ENCODE data around the gene RAD52. TPM values are rescaled to one million over a fixed set of nuclear protein-coding genes. Genes with fewer than 3 reads are reported as not detected.

Gene RAD52
- total and polyA plus RNA-seq, 4 donors = 3.7 to 14.2 (median 6.7) TPM

GRCh38 chr12:926641-927040 lies 22.9 kb downstream of the RAD52 start (continued):
- TF ChIP-seq, protein P1, sequence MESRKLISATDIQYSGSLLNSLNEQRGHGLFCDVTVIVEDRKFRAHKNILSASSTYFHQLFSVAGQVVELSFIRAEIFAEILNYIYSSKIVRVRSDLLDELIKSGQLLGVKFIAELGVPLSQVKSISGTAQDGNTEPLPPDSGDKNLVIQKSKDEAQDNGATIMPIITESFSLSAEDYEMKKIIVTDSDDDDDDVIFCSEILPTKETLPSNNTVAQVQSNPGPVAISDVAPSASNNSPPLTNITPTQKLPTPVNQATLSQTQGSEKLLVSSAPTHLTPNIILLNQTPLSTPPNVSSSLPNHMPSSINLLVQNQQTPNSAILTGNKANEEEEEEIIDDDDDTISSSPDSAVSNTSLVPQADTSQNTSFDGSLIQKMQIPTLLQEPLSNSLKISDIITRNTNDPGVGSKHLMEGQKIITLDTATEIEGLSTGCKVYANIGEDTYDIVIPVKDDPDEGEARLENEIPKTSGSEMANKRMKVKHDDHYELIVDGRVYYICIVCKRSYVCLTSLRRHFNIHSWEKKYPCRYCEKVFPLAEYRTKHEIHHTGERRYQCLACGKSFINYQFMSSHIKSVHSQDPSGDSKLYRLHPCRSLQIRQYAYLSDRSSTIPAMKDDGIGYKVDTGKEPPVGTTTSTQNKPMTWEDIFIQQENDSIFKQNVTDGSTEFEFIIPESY (IDR thresholded peaks at IDR 0.05) = no peak
- TF ChIP-seq NR2F2 (IDR thresholded peaks at IDR 0.05) = no peak
- TF ChIP-seq FOXA1 (IDR thresholded peaks at IDR 0.05) = no peak
- TF ChIP-seq RXRA (IDR thresholded peaks at IDR 0.05) = no peak
- TF ChIP-seq SP1 (IDR thresholded peaks at IDR 0.05) = no peak
- no peak for TF ChIP-seq RAD21 (IDR thresholded peaks at IDR 0.05)
- TF ChIP-seq, protein P2, sequence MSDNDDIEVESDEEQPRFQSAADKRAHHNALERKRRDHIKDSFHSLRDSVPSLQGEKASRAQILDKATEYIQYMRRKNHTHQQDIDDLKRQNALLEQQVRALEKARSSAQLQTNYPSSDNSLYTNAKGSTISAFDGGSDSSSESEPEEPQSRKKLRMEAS (IDR thresholded peaks at IDR 0.05) = no peak
- TF ChIP-seq HNF4A (conservative IDR thresholded peaks at IDR 0.05) = no peak

GRCh38 chr12:922285-922684 lies 27.2 kb downstream of the RAD52 start:
- Histone ChIP-seq H3K9ac (ENCODE audit: low read depth in 1 of 2, low read length in 2 of 2) (no peak overlapping the region), H3K36me3 (ENCODE audit: control insufficient read depth in 4 of 4, insufficient read depth in 3 of 4, low read depth in 1 of 4, low read length in 3 of 4) (peaks cover 8 to 37% (median 16%) of the 10 kb centered on the region in 4 donors), H3K9me3 (ENCODE audit: control insufficient read depth in 4 of 4, low read length in 3 of 4) (no peaks in the 10 kb centered on the region), H3K27me3 (ENCODE audit: control insufficient read depth in 4 of 4, insufficient read depth in 4 of 4, low read length in 3 of 4) (no peaks in the 10 kb centered on the region), H3K27ac (ENCODE audit: low read depth in 1 of 2, low read length in 2 of 2) (no peak overlapping the region), H3K4me3 (ENCODE audit: low read depth in 1 of 3, low read length in 3 of 3) (no peak overlapping the region), H3K4me1 (ENCODE audit: control insufficient read depth in 4 of 4, insufficient read depth in 4 of 4, low read length in 3 of 4) (no peaks in the 10 kb centered on the region)
- no peak for DNase-seq (ENCODE audit: low spot score)
- WGBS = 90% methylated on average over 2 of the region's 2 CpGs
- no peak for TF ChIP-seq REST (IDR thresholded peaks at IDR 0.05)
- TF ChIP-seq SP1 (IDR thresholded peaks at IDR 0.05) = no peak
- TF ChIP-seq GABPA (IDR thresholded peaks at IDR 0.05 in 1 of 2, conservative IDR thresholded peaks at IDR 0.05 in 1 of 2) = no peak
- TF ChIP-seq CTCF (IDR thresholded peaks at IDR 0.05; ENCODE audit: low read depth, low read length, missing input control) = no peak

DNA sequence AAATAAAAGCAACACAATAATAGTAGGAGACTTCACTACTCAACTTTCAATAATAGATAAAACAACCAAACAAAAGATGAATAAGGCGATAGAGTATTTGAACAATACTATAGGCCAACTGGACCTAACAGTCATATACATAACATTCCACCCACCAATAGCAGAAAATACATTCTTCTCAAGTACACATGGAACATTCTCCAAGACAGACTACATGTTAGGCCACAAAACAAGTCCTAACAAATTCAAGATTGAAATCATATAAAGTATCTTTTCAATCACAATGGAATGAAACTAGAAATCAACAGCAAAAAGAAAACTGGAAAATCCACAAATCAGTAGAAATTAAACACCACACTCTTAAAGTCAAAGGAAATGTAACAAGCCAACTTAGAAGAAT lies 28.8 kb downstream of the RAD52 start:
- no peaks in the 10 kb centered on the region for H3K27me3 ChIP-seq (ENCODE audit: control insufficient read depth in 4 of 4, insufficient read depth in 4 of 4, low read length in 3 of 4)
- H3K36me3 ChIP-seq (ENCODE audit: control insufficient read depth in 4 of 4, insufficient read depth in 3 of 4, low read depth in 1 of 4, low read length in 3 of 4) = peaks cover 6 to 33% (median 15%) of the 10 kb centered on the region in 4 donors
- no peak overlapping the region for H3K9ac ChIP-seq (ENCODE audit: low read depth in 1 of 2, low read length in 2 of 2)
- no peaks in the 10 kb centered on the region for H3K9me3 ChIP-seq (ENCODE audit: control insufficient read depth in 4 of 4, low read length in 3 of 4)
- H3K4me3 ChIP-seq (ENCODE audit: low read depth in 1 of 3, low read length in 3 of 3) = no peak overlapping the region
- H3K4me1 ChIP-seq (ENCODE audit: control insufficient read depth in 4 of 4, insufficient read depth in 4 of 4, low read length in 3 of 4) = no peaks in the 10 kb centered on the region
- no peak for DNase-seq (ENCODE audit: low spot score)
- TF ChIP-seq, protein P1 (IDR thresholded peaks at IDR 0.05) = no peak
- TF ChIP-seq YY1 (IDR thresholded peaks at IDR 0.05) (no peak), RXRA (IDR thresholded peaks at IDR 0.05) (no peak), REST (IDR thresholded peaks at IDR 0.05) (no peak), HNF4A (conservative IDR thresholded peaks at IDR 0.05) (no peak), HNF4G (IDR thresholded peaks at IDR 0.05) (no peak)
- no peak overlapping the region for H3K27ac ChIP-seq (ENCODE audit: low read depth in 1 of 2, low read length in 2 of 2)
- WGBS = 98% methylated on average over 1 of the region's 1 CpG

All from liver (tissue), 9 donors.